Measurements from ENCODE around the gene LRRC74A.

DNA sequence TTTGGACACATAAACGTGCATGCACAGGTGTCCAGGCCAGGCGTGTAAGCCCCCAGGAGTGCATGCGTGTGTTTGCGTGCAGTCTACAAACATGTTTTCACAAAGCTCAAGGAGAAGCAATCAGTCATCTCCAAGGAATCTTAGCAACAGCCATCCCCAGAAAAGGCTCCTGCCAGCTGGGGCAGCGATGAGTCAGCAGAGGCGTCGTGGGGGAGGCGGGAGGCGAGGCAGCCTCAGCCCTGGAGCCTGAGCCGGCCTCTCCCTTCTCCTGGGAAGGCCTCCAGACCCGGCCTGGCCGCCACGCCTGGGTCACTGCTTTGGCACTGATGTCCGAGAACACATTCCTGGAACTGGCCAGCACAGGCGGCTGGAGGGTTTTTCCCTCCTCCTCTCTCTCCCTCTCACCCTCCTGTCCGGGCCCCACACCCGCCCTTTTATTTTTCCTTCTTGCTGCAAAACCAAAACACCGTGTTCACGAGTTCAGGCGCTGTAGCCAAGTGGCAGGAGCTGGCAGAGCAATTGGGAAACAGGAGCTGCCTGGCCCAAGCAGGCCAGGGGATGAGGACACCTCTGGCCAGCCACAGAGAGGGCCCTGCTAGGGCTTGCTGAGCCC is 92.7 kb downstream of the LRRC74A start:
- TF ChIP-seq POLR2A (IDR thresholded peaks at IDR 0.05): peak in 2 of 3 donors; percentile 26 to 39
- TF ChIP-seq, protein P1, sequence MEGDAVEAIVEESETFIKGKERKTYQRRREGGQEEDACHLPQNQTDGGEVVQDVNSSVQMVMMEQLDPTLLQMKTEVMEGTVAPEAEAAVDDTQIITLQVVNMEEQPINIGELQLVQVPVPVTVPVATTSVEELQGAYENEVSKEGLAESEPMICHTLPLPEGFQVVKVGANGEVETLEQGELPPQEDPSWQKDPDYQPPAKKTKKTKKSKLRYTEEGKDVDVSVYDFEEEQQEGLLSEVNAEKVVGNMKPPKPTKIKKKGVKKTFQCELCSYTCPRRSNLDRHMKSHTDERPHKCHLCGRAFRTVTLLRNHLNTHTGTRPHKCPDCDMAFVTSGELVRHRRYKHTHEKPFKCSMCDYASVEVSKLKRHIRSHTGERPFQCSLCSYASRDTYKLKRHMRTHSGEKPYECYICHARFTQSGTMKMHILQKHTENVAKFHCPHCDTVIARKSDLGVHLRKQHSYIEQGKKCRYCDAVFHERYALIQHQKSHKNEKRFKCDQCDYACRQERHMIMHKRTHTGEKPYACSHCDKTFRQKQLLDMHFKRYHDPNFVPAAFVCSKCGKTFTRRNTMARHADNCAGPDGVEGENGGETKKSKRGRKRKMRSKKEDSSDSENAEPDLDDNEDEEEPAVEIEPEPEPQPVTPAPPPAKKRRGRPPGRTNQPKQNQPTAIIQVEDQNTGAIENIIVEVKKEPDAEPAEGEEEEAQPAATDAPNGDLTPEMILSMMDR (IDR thresholded peaks at IDR 0.05): peak in 4 of 7 experiments; percentile 17 to 31 (median 30)

Data from body of pancreas (tissue), 4 donors.